ENCODE measurements around the gene GRIN1.

GRCh38 chr9:137204731-137205125 lies 65.8 kb downstream of the GRIN1 start:
- TF ChIP-seq POLR2A (IDR thresholded peaks at IDR 0.05) (no peak), CTCF (IDR thresholded peaks at IDR 0.05) (no peak)

All from thyroid gland (tissue), 4 donors.